Trophoblast cell (in vitro differentiated cells and primary cell): ENCODE results near the gene TAGLN.

Experiments used
- DNase-seq, 2 donors: peaks; one replicate each; pipeline ENCODE4 v3.0.0-alpha.2; 2016
- H2AFZ ChIP-seq: 2 replicates; pipeline ENCODE4 v1.6.1; 2013; ENCODE audit warnings: low read length, moderate library complexity, mild to moderate bottlenecking; ENCODE audit not compliant: insufficient read depth, poor library complexity
- H2AK5ac ChIP-seq: 2 replicates; pipeline ENCODE4 v1.6.1; 2013; ENCODE audit warnings: mild to moderate bottlenecking, low read length
- H2BK120ac ChIP-seq: 2 replicates; pipeline ENCODE4 v1.6.1; 2013; ENCODE audit warnings: low read length, mild to moderate bottlenecking, moderate library complexity; ENCODE audit not compliant: insufficient read depth, poor library complexity
- H2BK12ac ChIP-seq: 2 replicates; pipeline ENCODE4 v1.6.1; 2013; ENCODE audit warnings: mild to moderate bottlenecking, low read length, moderate library complexity
- H2BK5ac ChIP-seq: 2 replicates; pipeline ENCODE4 v1.6.1; 2013; ENCODE audit warnings: low read length, low read depth, moderate library complexity, mild to moderate bottlenecking; ENCODE audit not compliant: poor library complexity
- H3K14ac ChIP-seq: 2 replicates; pipeline ENCODE4 v1.6.1; 2013; ENCODE audit warnings: mild to moderate bottlenecking, low read length
- H3K18ac ChIP-seq: 2 replicates; pipeline ENCODE4 v1.6.1; 2013; ENCODE audit warnings: mild to moderate bottlenecking, low read length
- H3K23ac ChIP-seq: 2 replicates; pipeline ENCODE4 v1.6.1; 2013; ENCODE audit warnings: low read length
- H3K27ac ChIP-seq: 2 replicates; pipeline ENCODE4 v1.5.1; 2013; ENCODE audit warnings: low read depth, mild to moderate bottlenecking, inconsistent platforms, low read length, moderate library complexity
- H3K27me3 ChIP-seq: 2 replicates; pipeline ENCODE4 v1.6.1; 2013; ENCODE audit warnings: inconsistent platforms, mild to moderate bottlenecking, low read length, moderate library complexity; ENCODE audit not compliant: insufficient read depth
- H3K36me3 ChIP-seq, 2 experiments: 1 replicate in 1 of 2; 2 replicates in 1 of 2; pipeline ENCODE4 v1.6.1; 2013; ENCODE audit warnings: low read length in 2 of 2, mild to moderate bottlenecking in 2 of 2, moderate library complexity in 1 of 2; ENCODE audit not compliant: insufficient read depth in 2 of 2, control insufficient read depth in 1 of 2
- H3K4ac ChIP-seq: 2 replicates; pipeline ENCODE4 v1.6.1; 2013; ENCODE audit warnings: low read depth, mild to moderate bottlenecking, low read length, moderate library complexity
- H3K4me1 ChIP-seq, 2 experiments: 1 replicate in 1 of 2; 2 replicates in 1 of 2; pipeline ENCODE4 v1.6.1; 2013; ENCODE audit warnings: low read length in 2 of 2, mild to moderate bottlenecking in 2 of 2, moderate library complexity in 1 of 2; ENCODE audit not compliant: insufficient read depth in 2 of 2, control insufficient read depth in 1 of 2
- H3K4me2 ChIP-seq: 2 replicates; pipeline ENCODE4 v1.6.1; 2013; ENCODE audit warnings: inconsistent platforms, mild to moderate bottlenecking, low read length, moderate library complexity
- H3K4me3 ChIP-seq: 2 replicates; pipeline ENCODE4 v1.5.1; 2013; ENCODE audit warnings: mild to moderate bottlenecking, low read depth, low read length, inconsistent platforms
- H3K79me1 ChIP-seq: one replicate; pipeline ENCODE4 v1.6.1; 2013; ENCODE audit warnings: low read length
- H3K79me2 ChIP-seq: 2 replicates; pipeline ENCODE4 v1.6.1; 2013; ENCODE audit warnings: low read length, mild to moderate bottlenecking; ENCODE audit not compliant: control insufficient read depth, insufficient read depth, poor library complexity
- H3K9ac ChIP-seq: 2 replicates; pipeline ENCODE4 v1.6.1; 2013; ENCODE audit warnings: mild to moderate bottlenecking, low read length
- H3K9me3 ChIP-seq: 2 replicates; pipeline ENCODE4 v1.6.1; 2013; ENCODE audit warnings: low read depth, mild to moderate bottlenecking, control low read depth, inconsistent platforms, low read length; ENCODE audit not compliant: insufficient read depth
- H4K12ac ChIP-seq: 2 replicates; pipeline ENCODE4 v1.6.1; 2013; ENCODE audit warnings: low read depth, mild to moderate bottlenecking, low read length, moderate library complexity
- H4K8ac ChIP-seq: 2 replicates; pipeline ENCODE4 v1.6.1; 2013; ENCODE audit warnings: low read depth, mild to moderate bottlenecking, low read length, moderate library complexity
- H4K91ac ChIP-seq: one replicate; pipeline ENCODE4 v1.6.1; 2013; ENCODE audit warnings: low read depth, mild to moderate bottlenecking, low read length, moderate library complexity
- WGBS: extraction: QIAGEN DNeasy Blood & Tissue Kit; methylation state at CpG from one replicate; pipeline ENCODE4 v1.1.7; 2013; ENCODE audit warnings: missing lambda C conversion rate; ENCODE audit not compliant: insufficient read length, insufficient coverage; ENCODE audit errors: extremely low coverage; 5-methylcytosine and 5-hydroxymethylcytosine counted together

The TAGLN gene

GRCh38 chr11:117189941-117190544 is 9.1 kb upstream of the TAGLN start:
- WGBS: no CpG with 5 or more reads among the region's 8 CpGs
- H3K4me3 ChIP-seq: no peak overlapping the region

DNA sequence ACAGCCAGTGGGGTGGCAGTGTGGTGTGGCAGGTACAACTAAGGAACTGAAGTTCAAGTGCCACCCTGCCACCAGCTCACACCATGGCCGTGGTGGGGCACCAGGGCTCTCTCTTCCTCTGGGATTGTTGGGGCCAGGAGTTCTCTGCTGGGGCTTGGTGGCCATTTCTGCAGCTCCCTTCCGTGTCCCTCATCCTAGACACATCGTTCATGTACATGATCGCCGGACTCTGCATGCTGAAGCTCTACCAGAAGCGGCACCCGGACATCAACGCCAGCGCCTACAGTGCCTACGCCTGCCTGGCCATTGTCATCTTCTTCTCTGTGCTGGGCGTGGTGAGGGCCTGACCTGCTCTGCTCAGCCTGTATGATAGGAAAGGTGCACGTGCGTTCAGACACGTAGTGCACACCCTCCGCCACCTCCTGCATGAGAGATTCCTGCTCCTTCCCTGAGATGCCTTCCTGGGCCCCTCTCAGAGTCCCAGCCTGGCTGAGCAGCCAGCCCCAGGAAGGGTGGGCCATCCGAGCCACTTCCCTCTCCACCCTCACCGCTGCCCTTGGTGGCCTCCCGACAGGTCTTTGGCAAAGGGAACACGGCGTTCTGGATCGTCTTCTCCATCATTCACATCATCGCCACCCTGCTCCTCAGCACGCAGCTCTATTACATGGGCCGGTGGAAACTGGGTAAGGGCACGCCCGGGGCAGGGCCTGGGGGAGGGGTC is 7.3 kb upstream of the TAGLN start:
- Histone ChIP-seq H2BK12ac (no peak overlapping the region), H3K79me1 (no peaks in the 10 kb centered on the region), H2AFZ (no peak overlapping the region), H3K27me3 (no peaks in the 10 kb centered on the region), H3K27ac (no peak overlapping the region), H3K4me1 (no peaks in the 10 kb centered on the region), H3K4ac (no peak overlapping the region), H2BK5ac (no peak overlapping the region), H4K91ac (no peak overlapping the region), H4K8ac (no peak overlapping the region), H3K36me3 (peaks cover 58 to 64% of the 10 kb centered on the region in 2 experiments), H3K79me2 (no peaks in the 10 kb centered on the region), H3K18ac (no peak overlapping the region), H2AK5ac (no peak overlapping the region), H2BK120ac (no peak overlapping the region), H4K12ac (no peak overlapping the region), H3K4me3 (no peak overlapping the region), H3K9ac (no peak overlapping the region), H3K14ac (no peak overlapping the region), H3K9me3 (no peaks in the 10 kb centered on the region), H3K23ac (no peak overlapping the region), H3K4me2 (no peak overlapping the region)
- no peak for DNase-seq
- WGBS: no CpG with 5 or more reads among the region's 26 CpGs

More at GRCh38 chr11:117189941-117190544, 9.1 kb upstream of the TAGLN start:
- Histone ChIP-seq H2BK5ac (no peak overlapping the region), H3K4me2 (no peak overlapping the region), H3K27me3 (no peaks in the 10 kb centered on the region), H4K91ac (no peak overlapping the region), H2BK120ac (no peak overlapping the region), H3K79me2 (no peaks in the 10 kb centered on the region), H4K8ac (no peak overlapping the region), H3K4ac (no peak overlapping the region), H3K27ac (no peak overlapping the region), H3K18ac (no peak overlapping the region), H3K14ac (no peak overlapping the region), H3K9me3 (no peaks in the 10 kb centered on the region), H4K12ac (no peak overlapping the region), H2BK12ac (no peak overlapping the region), H2AFZ (no peak overlapping the region), H3K36me3 (peaks cover 56 to 59% of the 10 kb centered on the region in 2 experiments), H3K4me1 (no peaks in the 10 kb centered on the region), H3K79me1 (no peaks in the 10 kb centered on the region), H3K9ac (no peak overlapping the region), H2AK5ac (no peak overlapping the region), H3K23ac (no peak overlapping the region)
- DNase-seq: no peak

- H2AK5ac ChIP-seq: no peak overlapping the region
- H2BK12ac ChIP-seq: no peak overlapping the region
- H2AFZ ChIP-seq: no peak overlapping the region
- no peaks in the 10 kb centered on the region for H3K79me2 ChIP-seq
- no peak overlapping the region for H4K12ac ChIP-seq
- H3K4me1 ChIP-seq: peaks cover 2 to 5% of the 10 kb centered on the region in 2 experiments
- no peak for DNase-seq
- no peak overlapping the region for H3K27ac ChIP-seq
- H3K79me1 ChIP-seq: no peaks in the 10 kb centered on the region
- H3K18ac ChIP-seq: no peak overlapping the region
- no peak overlapping the region for H4K8ac ChIP-seq
- H3K4me3 ChIP-seq: no peak overlapping the region
- H3K4me2 ChIP-seq: no peak overlapping the region
- peaks cover 55 to 61% of the 10 kb centered on the region in 2 experiments for H3K36me3 ChIP-seq
- H3K27me3 ChIP-seq: no peaks in the 10 kb centered on the region
- no peaks in the 10 kb centered on the region for H3K9me3 ChIP-seq
- H3K14ac ChIP-seq: no peak overlapping the region
- H2BK5ac ChIP-seq: no peak overlapping the region
- no peak overlapping the region for H3K23ac ChIP-seq
- H3K4ac ChIP-seq: no peak overlapping the region
- H2BK120ac ChIP-seq: no peak overlapping the region
- H4K91ac ChIP-seq: no peak overlapping the region
- WGBS: no CpG with 5 or more reads among the region's 17 CpGs
- no peak overlapping the region for H3K9ac ChIP-seq
These were observed 6.7 kb upstream of the TAGLN start for GRCh38 chr11:117192401-117192875.

GRCh38 chr11:117193130-117194020 is 5.8 kb upstream of the TAGLN start:
- peaks cover 5% of the 10 kb centered on the region for H3K79me2 ChIP-seq
- H3K4me2 ChIP-seq: no peak overlapping the region
- H3K4ac ChIP-seq: no peak overlapping the region
- no peak overlapping the region for H2AFZ ChIP-seq
- no peak overlapping the region for H3K4me3 ChIP-seq
- no peaks in the 10 kb centered on the region for H3K9me3 ChIP-seq
- no peak overlapping the region for H3K9ac ChIP-seq
- no peak overlapping the region for H3K23ac ChIP-seq
- no peaks in the 10 kb centered on the region for H3K27me3 ChIP-seq
- no peak overlapping the region for H2AK5ac ChIP-seq
- H2BK120ac ChIP-seq: no peak overlapping the region
- no peak for DNase-seq
- H4K12ac ChIP-seq: no peak overlapping the region
- H3K36me3 ChIP-seq: peaks cover 50 to 52% of the 10 kb centered on the region in 2 experiments
- no peak overlapping the region for H3K18ac ChIP-seq
- no peak overlapping the region for H2BK12ac ChIP-seq
- H3K79me1 ChIP-seq: peaks cover 8% of the 10 kb centered on the region
- no peak overlapping the region for H3K14ac ChIP-seq
- H4K91ac ChIP-seq: no peak overlapping the region
- H3K4me1 ChIP-seq: peaks cover 12 to 14% of the 10 kb centered on the region in 2 experiments
- H4K8ac ChIP-seq: no peak overlapping the region
- no peak overlapping the region for H3K27ac ChIP-seq
- H2BK5ac ChIP-seq: no peak overlapping the region
- WGBS: no CpG with 5 or more reads among the region's 15 CpGs
